HepG2 (cell line): ENCODE results near the gene PFAS. TPM values are rescaled to one million over a fixed set of nuclear protein-coding genes. Genes with fewer than 3 reads are reported as not detected.

Experiments
- ARID2 ChIP-seq: sonication (generic); formaldehyde crosslinking; IDR thresholded peaks from 2 replicates; pipeline ENCODE4 v1.8.1; 2022; ENCODE audit warnings: mild to moderate bottlenecking, missing genetic modification reagents, borderline replicate concordance
- CBX5 ChIP-seq: sonication (generic); formaldehyde crosslinking; IDR thresholded peaks from 2 replicates; pipeline ENCODE4 v1.4.0; 2020; ENCODE audit warnings: missing genetic modification reagents, borderline replicate concordance
- ELK4 ChIP-seq: sonication (generic); formaldehyde crosslinking; IDR thresholded peaks from 2 replicates; pipeline ENCODE4 v1.9.0; 2021; ENCODE audit warnings: missing genetic modification reagents, borderline replicate concordance
- FOXC1 ChIP-seq: sonication (generic); formaldehyde crosslinking; IDR thresholded peaks from 2 replicates; pipeline ENCODE4 v1.8.0; 2022; ENCODE audit warnings: mild to moderate bottlenecking, missing genetic modification reagents, borderline replicate concordance
- HINFP ChIP-seq: sonication (generic); formaldehyde crosslinking; IDR thresholded peaks from 2 replicates; pipeline ENCODE4 v1.4.0; 2020; ENCODE audit warnings: low read depth, mild to moderate bottlenecking, missing genetic modification reagents
- HOXA3 ChIP-seq: sonication (generic); formaldehyde crosslinking; IDR thresholded peaks from 2 replicates; pipeline ENCODE4 v1.5.0; 2020; ENCODE audit warnings: missing genetic modification reagents
- MATR3 ChIP-seq: sonication (generic); formaldehyde crosslinking; IDR thresholded peaks from 2 replicates; pipeline ENCODE4 v1.4.0; 2020; ENCODE audit warnings: missing genetic modification reagents
- MIER2 ChIP-seq: IDR thresholded peaks from 2 replicates; pipeline ENCODE4 v1.6.1; 2016; ENCODE audit warnings: missing biosample characterization, missing genetic modification reagents
- PAX8 ChIP-seq: sonication (generic); formaldehyde crosslinking; IDR thresholded peaks from 2 replicates; pipeline ENCODE4 v1.8.0; 2022; ENCODE audit warnings: mild to moderate bottlenecking, missing genetic modification reagents, borderline replicate concordance
- POGZ ChIP-seq: sonication (generic); formaldehyde crosslinking; IDR thresholded peaks from 2 replicates; pipeline ENCODE4 v1.4.0; 2020; ENCODE audit warnings: mild to moderate bottlenecking, missing genetic modification reagents
- SCMH1 ChIP-seq: sonication (generic); formaldehyde crosslinking; IDR thresholded peaks from 2 replicates; pipeline ENCODE4 v1.9.0; 2021; ENCODE audit warnings: missing genetic modification reagents, mild to moderate bottlenecking, borderline replicate concordance
- SNRNP70 ChIP-seq: fragments of 200-400 bp; formaldehyde crosslinking; IDR thresholded peaks from 2 replicates; pipeline ENCODE4 v1.6.1; 2017; ENCODE audit warnings: mild to moderate bottlenecking, low read depth, low read length, moderate library complexity
- SP2 ChIP-seq: sonication (generic); formaldehyde crosslinking; IDR thresholded peaks from 2 replicates; pipeline ENCODE4 v1.5.1; 2020; ENCODE audit warnings: mild to moderate bottlenecking, missing genetic modification reagents
- ZBTB42 ChIP-seq: sonication (generic); formaldehyde crosslinking; IDR thresholded peaks from 2 replicates; pipeline ENCODE4 v1.5.0; 2020; ENCODE audit warnings: mild to moderate bottlenecking, missing genetic modification reagents
- ZFAT ChIP-seq: sonication (generic); formaldehyde crosslinking; conservative IDR thresholded peaks from 2 replicates; pipeline ENCODE4 v1.8.1; 2023; ENCODE audit warnings: missing genetic modification reagents, inconsistent platforms
- ZNF367 ChIP-seq: sonication (generic); formaldehyde crosslinking; IDR thresholded peaks from 2 replicates; pipeline ENCODE4 v1.4.0; 2020; ENCODE audit warnings: missing genetic modification reagents, borderline replicate concordance
- ZNF512B ChIP-seq: sonication (generic); formaldehyde crosslinking; IDR thresholded peaks from 2 replicates; pipeline ENCODE4 v1.5.1; 2020; ENCODE audit warnings: missing genetic modification reagents, mild to moderate bottlenecking, borderline replicate concordance
- polyA plus RNA-seq, 8 experiments: library from polyadenylated mRNA; depleted of rRNA in 3 of 8; stranded (reverse) in 7 of 8; unstranded in 1 of 8; fragments of >200 nt; fragmentation: Illumina TruSeq in 4 of 8; extraction: Trizol in 4 of 8; gene quantifications; 2 replicates each; pipeline versions ENCODE4 v1.2.1 to v1.2.3, GENCODE V29; 2011 to 2016; ENCODE audit warnings: low read depth in 4 of 8, missing spikeins in 1 of 8, mixed read lengths in 1 of 8; ENCODE audit not compliant: insufficient read depth in 1 of 8
- total RNA-seq, 5 experiments: library from RNA; depleted of rRNA; stranded (reverse); fragments of >200 nt; fragmentation: Illumina TruSeq; extraction: Trizol; gene quantifications; 2 replicates each; pipeline ENCODE4 v1.2.3, GENCODE V29; 2016; ENCODE audit warnings: low read depth in 1 of 5
- TF ChIP-seq, protein P1 (sequence below): sonication (generic); formaldehyde crosslinking; IDR thresholded peaks from 2 replicates; pipeline ENCODE4 v1.8.0; 2022; ENCODE audit warnings: missing genetic modification reagents, mild to moderate bottlenecking, moderate library complexity, borderline replicate concordance
- TF ChIP-seq, protein P2 (sequence below): sonication (generic); formaldehyde crosslinking; IDR thresholded peaks from 2 replicates; pipeline ENCODE4 v1.9.0; 2021; ENCODE audit warnings: missing genetic modification reagents, mild to moderate bottlenecking, borderline replicate concordance

Gene PFAS
- total and polyA plus RNA-seq, 2 of the 13 experiments (the other 11 are each of a cell fraction or from before 2014, with no cell fraction given), result 49.4 to 58.2 TPM

GRCh38 chr17:8212312-8213180, 36.5 kb upstream of the PFAS start (continued):
- TF ChIP-seq HINFP (CRISPR knock-in tag), result no peak
- TF ChIP-seq MATR3 (CRISPR knock-in tag), result no peak
- TF ChIP-seq HOXA3 (CRISPR knock-in tag), result peak; percentile 82
- no peak for TF ChIP-seq ELK4
- TF ChIP-seq PAX8 (CRISPR knock-in tag), result no peak
- TF ChIP-seq, protein P1, sequence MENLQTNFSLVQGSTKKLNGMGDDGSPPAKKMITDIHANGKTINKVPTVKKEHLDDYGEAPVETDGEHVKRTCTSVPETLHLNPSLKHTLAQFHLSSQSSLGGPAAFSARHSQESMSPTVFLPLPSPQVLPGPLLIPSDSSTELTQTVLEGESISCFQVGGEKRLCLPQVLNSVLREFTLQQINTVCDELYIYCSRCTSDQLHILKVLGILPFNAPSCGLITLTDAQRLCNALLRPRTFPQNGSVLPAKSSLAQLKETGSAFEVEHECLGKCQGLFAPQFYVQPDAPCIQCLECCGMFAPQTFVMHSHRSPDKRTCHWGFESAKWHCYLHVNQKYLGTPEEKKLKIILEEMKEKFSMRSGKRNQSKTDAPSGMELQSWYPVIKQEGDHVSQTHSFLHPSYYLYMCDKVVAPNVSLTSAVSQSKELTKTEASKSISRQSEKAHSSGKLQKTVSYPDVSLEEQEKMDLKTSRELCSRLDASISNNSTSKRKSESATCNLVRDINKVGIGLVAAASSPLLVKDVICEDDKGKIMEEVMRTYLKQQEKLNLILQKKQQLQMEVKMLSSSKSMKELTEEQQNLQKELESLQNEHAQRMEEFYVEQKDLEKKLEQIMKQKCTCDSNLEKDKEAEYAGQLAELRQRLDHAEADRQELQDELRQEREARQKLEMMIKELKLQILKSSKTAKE (CRISPR knock-in tag), result no peak; the same call in 1 of the 2 replicates
- no peak for TF ChIP-seq FOXC1 (CRISPR knock-in tag)
- no peak for TF ChIP-seq SCMH1
- TF ChIP-seq ZFAT (CRISPR knock-in tag), result no peak
- TF ChIP-seq ZBTB42, result no peak
- no peak for TF ChIP-seq ARID2
- TF ChIP-seq ZNF512B (CRISPR knock-in tag), result no peak
- no peak for TF ChIP-seq ZNF367 (CRISPR knock-in tag)
- TF ChIP-seq CBX5 (CRISPR knock-in tag), result no peak; the same call in 1 of the 2 replicates
- peak; percentile 65; the same call in 1 of the 2 replicates for TF ChIP-seq POGZ (CRISPR knock-in tag)
- no peak for TF ChIP-seq SNRNP70
- no peak for TF ChIP-seq SP2 (CRISPR knock-in tag)
- TF ChIP-seq MIER2 (CRISPR knock-in tag), result no peak
- TF ChIP-seq, protein P2, sequence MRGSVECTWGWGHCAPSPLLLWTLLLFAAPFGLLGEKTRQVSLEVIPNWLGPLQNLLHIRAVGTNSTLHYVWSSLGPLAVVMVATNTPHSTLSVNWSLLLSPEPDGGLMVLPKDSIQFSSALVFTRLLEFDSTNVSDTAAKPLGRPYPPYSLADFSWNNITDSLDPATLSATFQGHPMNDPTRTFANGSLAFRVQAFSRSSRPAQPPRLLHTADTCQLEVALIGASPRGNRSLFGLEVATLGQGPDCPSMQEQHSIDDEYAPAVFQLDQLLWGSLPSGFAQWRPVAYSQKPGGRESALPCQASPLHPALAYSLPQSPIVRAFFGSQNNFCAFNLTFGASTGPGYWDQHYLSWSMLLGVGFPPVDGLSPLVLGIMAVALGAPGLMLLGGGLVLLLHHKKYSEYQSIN (CRISPR knock-in tag), result no peak
